GM12891 (cell line): Measurements from ENCODE around the gene CLDN10.

Experiments
- PAX5 ChIP-seq: IDR thresholded peaks from 2 replicates; pipeline ENCODE4 v1.6.1; 2011; ENCODE audit warnings: low read length, moderate library complexity, mild to moderate bottlenecking; ENCODE audit not compliant: insufficient read depth, severe bottlenecking
- POLR2A ChIP-seq: IDR thresholded peaks from 2 replicates; pipeline ENCODE4 v1.6.1; 2011; ENCODE audit warnings: low read depth, low read length, control low read depth
- POLR2AphosphoS5 ChIP-seq: IDR thresholded peaks from 2 replicates; pipeline ENCODE4 v1.6.1; 2011; ENCODE audit warnings: low read depth, low read length, control low read depth
- POU2F2 ChIP-seq: IDR thresholded peaks from 2 replicates; pipeline ENCODE4 v1.6.1; 2011; ENCODE audit warnings: low read depth, mild to moderate bottlenecking, control low read depth, low read length, moderate library complexity

DNA sequence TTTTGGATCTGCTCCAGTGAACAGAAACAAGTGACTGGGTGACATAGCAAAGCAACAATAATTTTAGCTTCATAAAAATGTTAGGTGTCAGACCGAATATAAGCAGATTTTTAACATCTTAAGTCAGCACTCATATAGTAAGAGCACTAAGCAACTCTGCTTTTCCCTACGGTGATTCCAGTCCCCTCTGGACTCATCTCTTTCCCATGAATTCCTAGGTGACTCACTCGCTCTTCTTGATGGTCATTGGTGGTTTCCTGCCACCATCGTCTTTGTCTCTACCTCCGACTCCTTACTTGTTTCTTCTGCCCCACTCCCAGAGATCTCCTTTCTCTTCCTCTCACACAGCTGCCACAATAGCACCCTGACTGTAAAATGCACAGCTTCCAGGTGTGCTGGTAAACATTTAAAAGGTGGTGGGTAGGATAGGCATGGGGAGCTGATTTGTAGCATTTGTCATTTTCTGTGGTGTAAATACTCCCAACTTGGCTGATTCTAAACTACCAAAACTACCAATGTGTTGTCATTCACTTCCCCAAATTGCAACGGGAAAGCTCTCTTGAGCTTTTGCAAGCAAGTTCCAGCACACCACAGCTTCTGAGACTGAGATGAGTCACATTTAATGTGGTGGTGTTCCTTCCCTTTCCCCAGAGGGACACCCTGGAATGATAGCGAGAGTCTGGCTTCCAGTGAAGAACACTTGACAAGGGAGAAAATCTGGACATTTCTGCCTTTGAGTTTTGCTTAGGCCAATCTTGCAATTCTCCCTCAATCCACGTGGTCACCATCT is 42.8 kb upstream of the CLDN10 start:
- TF ChIP-seq POLR2A, result no peak
- TF ChIP-seq PAX5, result no peak
- no peak for TF ChIP-seq POLR2AphosphoS5
- no peak for TF ChIP-seq POU2F2
